HG02763 (cell line): ENCODE data around the gene MYO9A.
"Not testable (repeated sequence)": the region's sequence is repeated elsewhere in the genome, so short reads cannot be mapped to it uniquely, and the experiment has no call there.

ENCODE experiments used
- ATAC-seq: cut with Tn5 transposase; IDR thresholded peaks from one replicate; pipeline ENCODE4 v1.9.1; 2021; ENCODE audit warnings: mild to moderate bottlenecking, moderate library complexity; ENCODE audit not compliant: unreplicated experiment

Gene MYO9A

GRCh38 chr15:71885390-71885789 lies 232.6 kb downstream of the MYO9A start:
- ATAC-seq, result no peak

- ATAC-seq, result no peak
Measured at GRCh38 chr15:71883447-71883846, 234.5 kb downstream of the MYO9A start.

- no peak for ATAC-seq
Measured at GRCh38 chr15:71880276-71880675, 237.7 kb downstream of the MYO9A start.

GRCh38 chr15:71874245-71874644 lies 243.7 kb downstream of the MYO9A start:
- no peak for ATAC-seq

- not testable (repeated sequence) for ATAC-seq
Measured at GRCh38 chr15:71858232-71858631, 259.7 kb downstream of the MYO9A start.

GRCh38 chr15:71853543-71853942 lies 264.4 kb downstream of the MYO9A start:
- no peak for ATAC-seq

GRCh38 chr15:71844916-71845315 lies 273.0 kb downstream of the MYO9A start:
- ATAC-seq, result no peak

- no peak for ATAC-seq
Measured at GRCh38 chr15:71841563-71841962, 276.4 kb downstream of the MYO9A start.

GRCh38 chr15:71830981-71831380 lies 287.0 kb downstream of the MYO9A start:
- ATAC-seq, result no peak

- ATAC-seq, result no peak
Measured at GRCh38 chr15:71826196-71826595, 291.8 kb downstream of the MYO9A start.

GRCh38 chr15:71825021-71825730 lies 292.8 kb downstream of the MYO9A start:
- ATAC-seq, result no peak

GRCh38 chr15:71823801-71824200 lies 294.1 kb downstream of the MYO9A start:
- no peak for ATAC-seq

GRCh38 chr15:71822890-71823630 lies 294.9 kb downstream of the MYO9A start:
- ATAC-seq, result no peak

- no peak for ATAC-seq
Measured at GRCh38 chr15:71821547-71822129, 296.3 kb downstream of the MYO9A start.

- ATAC-seq, result no peak
Measured at GRCh38 chr15:71820127-71820526, 297.8 kb downstream of the MYO9A start.

GRCh38 chr15:71817351-71817750 lies 300.6 kb downstream of the MYO9A start:
- ATAC-seq, result no peak

- ATAC-seq, result no peak
Measured at GRCh38 chr15:71815301-71815700, 302.6 kb downstream of the MYO9A start.

- ATAC-seq, result no peak
Measured at GRCh38 chr15:71813723-71814470, 304.1 kb downstream of the MYO9A start.

- ATAC-seq, result no peak
Measured at GRCh38 chr15:71812966-71813722, 304.8 kb downstream of the MYO9A start.
